ENCODE measurements around the gene CFAP100. TPM values are rescaled to one million over a fixed set of nuclear protein-coding genes. Genes with fewer than 3 reads are reported as not detected.

The CFAP100 gene
- total RNA-seq, 1 donor from 2014 or later, result not detected

DNA sequence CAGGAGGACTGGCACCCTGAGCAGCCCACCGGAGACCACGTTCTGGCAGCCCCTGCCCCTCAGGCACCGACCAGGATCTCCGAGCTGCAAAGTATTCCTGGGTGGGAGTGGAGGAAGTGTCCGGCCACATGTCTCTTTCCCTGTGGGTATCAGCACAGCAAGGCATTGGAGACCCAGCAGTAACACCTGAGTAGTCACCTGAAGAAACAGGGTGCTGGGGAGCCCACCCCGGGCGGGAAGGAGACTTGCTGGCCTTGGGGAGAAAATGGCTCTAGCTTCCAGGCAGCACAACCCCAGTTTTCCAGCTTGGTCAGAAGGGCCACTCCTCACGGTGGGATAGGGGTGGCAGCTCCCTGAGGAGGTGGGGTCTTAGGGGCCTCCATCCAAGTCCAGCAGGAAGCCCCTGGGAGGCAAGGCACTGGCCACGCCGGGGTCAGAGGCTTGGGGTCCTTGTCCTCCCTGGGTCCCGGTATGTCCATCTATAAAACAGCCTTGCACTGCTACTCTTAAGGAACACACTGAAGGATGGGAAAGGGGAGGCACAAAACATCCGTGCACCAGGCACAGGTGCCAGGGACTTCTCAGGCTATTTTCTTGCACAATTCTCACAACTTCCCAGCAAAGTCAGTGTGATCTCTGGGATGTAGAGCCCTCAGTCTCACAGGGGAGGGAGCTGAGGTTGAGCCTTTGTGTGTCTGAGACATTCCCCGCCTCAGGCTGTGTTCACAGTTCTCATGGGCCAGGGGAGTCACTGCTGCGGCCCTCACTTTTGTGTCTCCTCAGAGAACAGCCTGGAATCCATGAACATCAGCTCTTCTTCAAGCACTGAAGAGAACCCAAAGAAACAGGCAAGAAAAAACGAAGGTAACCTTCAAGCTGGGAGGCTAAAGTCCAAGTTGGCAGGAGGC is 11.9 kb downstream of the CFAP100 start:
- Histone ChIP-seq H3K4me3 (ENCODE audit: insufficient read depth, low read depth, low read length) (no peak overlapping the region), H2AFZ (ENCODE audit: low read depth, low read length) (no peak overlapping the region), H3K4me1 (ENCODE audit: insufficient read depth, low read length) (no peaks in the 10 kb centered on the region), H3K4me2 (ENCODE audit: low read length) (no peak overlapping the region), H3K9ac (ENCODE audit: low read length) (no peak overlapping the region), H3K27me3 (ENCODE audit: insufficient read depth, low read length) (peaks cover 7% of the 10 kb centered on the region), H3K79me2 (ENCODE audit: insufficient read depth, low read length) (no peaks in the 10 kb centered on the region), H3K9me3 (ENCODE audit: insufficient read depth, low read depth, low read length) (no peaks in the 10 kb centered on the region), H3K27ac (ENCODE audit: low read depth, low read length) (no peak overlapping the region), H4K20me1 (ENCODE audit: insufficient read depth, low read length) (no peaks in the 10 kb centered on the region), H3K36me3 (ENCODE audit: insufficient read depth, low read length) (no peaks in the 10 kb centered on the region)
- Mint-ChIP-seq H3K36me3 (ENCODE audit: low read depth, unreplicated experiment) (peaks cover 4% of the 10 kb centered on the region), H3K9me3 (ENCODE audit: unreplicated experiment) (peaks cover 2% of the 10 kb centered on the region), H3K4me3 (ENCODE audit: unreplicated experiment) (no peak overlapping the region), H3K4me1 (ENCODE audit: low read depth, unreplicated experiment) (no peaks in the 10 kb centered on the region), H3K27ac (ENCODE audit: unreplicated experiment) (no peak overlapping the region), H3K27me3 (ENCODE audit: low read depth, unreplicated experiment) (peaks cover 41% of the 10 kb centered on the region)
- TF ChIP-seq, protein P1, sequence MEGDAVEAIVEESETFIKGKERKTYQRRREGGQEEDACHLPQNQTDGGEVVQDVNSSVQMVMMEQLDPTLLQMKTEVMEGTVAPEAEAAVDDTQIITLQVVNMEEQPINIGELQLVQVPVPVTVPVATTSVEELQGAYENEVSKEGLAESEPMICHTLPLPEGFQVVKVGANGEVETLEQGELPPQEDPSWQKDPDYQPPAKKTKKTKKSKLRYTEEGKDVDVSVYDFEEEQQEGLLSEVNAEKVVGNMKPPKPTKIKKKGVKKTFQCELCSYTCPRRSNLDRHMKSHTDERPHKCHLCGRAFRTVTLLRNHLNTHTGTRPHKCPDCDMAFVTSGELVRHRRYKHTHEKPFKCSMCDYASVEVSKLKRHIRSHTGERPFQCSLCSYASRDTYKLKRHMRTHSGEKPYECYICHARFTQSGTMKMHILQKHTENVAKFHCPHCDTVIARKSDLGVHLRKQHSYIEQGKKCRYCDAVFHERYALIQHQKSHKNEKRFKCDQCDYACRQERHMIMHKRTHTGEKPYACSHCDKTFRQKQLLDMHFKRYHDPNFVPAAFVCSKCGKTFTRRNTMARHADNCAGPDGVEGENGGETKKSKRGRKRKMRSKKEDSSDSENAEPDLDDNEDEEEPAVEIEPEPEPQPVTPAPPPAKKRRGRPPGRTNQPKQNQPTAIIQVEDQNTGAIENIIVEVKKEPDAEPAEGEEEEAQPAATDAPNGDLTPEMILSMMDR (IDR thresholded peaks at IDR 0.05; ENCODE audit: insufficient read depth, low read depth, low read length), result no peak
- TF ChIP-seq EZH2 (IDR thresholded peaks at IDR 0.05; ENCODE audit: insufficient read depth, low read length), result no peak
- no peak for DNase-seq (ENCODE audit: low read depth)
- no peak for FAIRE-seq

DNA sequence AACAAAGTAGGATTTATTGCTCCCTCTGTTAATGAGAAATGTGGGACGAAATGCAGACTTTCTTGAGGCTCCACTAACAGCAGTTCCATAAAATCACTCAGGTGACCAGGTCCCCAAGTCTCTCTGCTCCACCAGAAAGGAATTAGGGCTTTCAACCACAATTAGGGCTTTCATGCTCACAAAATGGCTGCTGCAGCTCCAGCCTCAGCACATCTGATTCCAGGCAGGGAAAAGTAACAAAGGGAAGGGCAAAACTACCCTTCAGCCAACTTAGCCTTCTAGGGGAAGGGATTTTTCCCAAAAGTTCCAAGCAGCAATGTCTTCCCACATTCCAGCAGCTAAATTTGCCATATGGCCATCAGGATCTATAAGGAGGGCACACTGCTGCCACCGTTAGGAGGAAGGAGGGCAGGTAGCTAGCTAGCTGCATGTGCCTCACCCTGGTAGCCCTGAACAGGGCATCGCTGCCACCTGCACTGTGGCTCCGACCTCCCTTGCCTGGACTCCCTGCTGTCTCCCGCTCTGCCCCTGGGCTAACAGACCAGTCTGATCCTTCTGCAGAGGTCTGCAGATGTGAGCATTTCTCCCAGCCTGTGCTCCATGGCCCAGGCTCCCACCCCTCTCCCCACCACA is 12.8 kb downstream of the CFAP100 start:
- no peak overlapping the region for H3K27ac ChIP-seq (ENCODE audit: low read depth, low read length)
- no peak for DNase-seq (ENCODE audit: low read depth)
- H4K20me1 ChIP-seq (ENCODE audit: insufficient read depth, low read length), result no peaks in the 10 kb centered on the region
- peaks cover 2% of the 10 kb centered on the region for H3K9me3 Mint-ChIP-seq (ENCODE audit: unreplicated experiment)
- no peaks in the 10 kb centered on the region for H3K4me1 Mint-ChIP-seq (ENCODE audit: low read depth, unreplicated experiment)
- H3K27ac Mint-ChIP-seq (ENCODE audit: unreplicated experiment), result no peak overlapping the region
- H3K4me1 ChIP-seq (ENCODE audit: insufficient read depth, low read length), result no peaks in the 10 kb centered on the region
- H3K4me2 ChIP-seq (ENCODE audit: low read length), result no peak overlapping the region
- peaks cover 7% of the 10 kb centered on the region for H3K27me3 ChIP-seq (ENCODE audit: insufficient read depth, low read length)
- H3K79me2 ChIP-seq (ENCODE audit: insufficient read depth, low read length), result no peaks in the 10 kb centered on the region
- FAIRE-seq, result no peak
- H2AFZ ChIP-seq (ENCODE audit: low read depth, low read length), result no peak overlapping the region
- TF ChIP-seq EZH2 (IDR thresholded peaks at IDR 0.05; ENCODE audit: insufficient read depth, low read length), result no peak
- TF ChIP-seq, protein P1 (IDR thresholded peaks at IDR 0.05; ENCODE audit: insufficient read depth, low read depth, low read length), result no peak
- H3K9me3 ChIP-seq (ENCODE audit: insufficient read depth, low read depth, low read length), result no peaks in the 10 kb centered on the region
- no peak overlapping the region for H3K9ac ChIP-seq (ENCODE audit: low read length)
- no peak overlapping the region for H3K4me3 Mint-ChIP-seq (ENCODE audit: unreplicated experiment)
- H3K27me3 Mint-ChIP-seq (ENCODE audit: low read depth, unreplicated experiment), result peaks cover 38% of the 10 kb centered on the region
- peaks cover 4% of the 10 kb centered on the region for H3K36me3 Mint-ChIP-seq (ENCODE audit: low read depth, unreplicated experiment)
- H3K4me3 ChIP-seq (ENCODE audit: insufficient read depth, low read depth, low read length), result no peak overlapping the region
- H3K36me3 ChIP-seq (ENCODE audit: insufficient read depth, low read length), result no peaks in the 10 kb centered on the region
